ENCODE results near the gene CLDN20. TPM values are rescaled to one million over a fixed set of nuclear protein-coding genes. Genes with fewer than 3 reads are reported as not detected.
A peak's percentile ranks its signal among the peaks of the same experiment; 100 is the strongest.

CLDN20 gene
- total RNA-seq, 1 donor: not detected

DNA sequence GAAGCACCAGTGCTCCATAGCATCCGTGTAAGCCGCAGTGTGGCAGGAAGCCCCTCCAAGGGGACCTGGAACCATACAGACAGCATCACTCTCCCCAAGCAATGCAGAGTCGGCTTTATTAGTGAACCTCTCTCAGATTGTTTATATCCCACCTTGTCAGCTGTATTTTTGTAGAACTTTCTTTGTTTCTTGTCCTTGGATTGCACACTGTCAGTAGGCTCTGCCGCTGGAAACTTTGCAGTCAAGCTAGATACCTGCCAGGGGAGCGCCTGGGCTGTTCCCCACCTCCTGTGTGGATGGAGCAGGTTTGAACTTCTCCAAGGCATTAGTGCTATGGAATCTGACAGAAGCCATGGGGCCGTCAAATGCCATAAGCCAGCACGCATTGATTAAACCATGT lies 18.6 kb upstream of the CLDN20 start:
- H3K4me3 ChIP-seq (ENCODE audit: low read depth, low read length): no peak overlapping the region
- TF ChIP-seq, protein P1, sequence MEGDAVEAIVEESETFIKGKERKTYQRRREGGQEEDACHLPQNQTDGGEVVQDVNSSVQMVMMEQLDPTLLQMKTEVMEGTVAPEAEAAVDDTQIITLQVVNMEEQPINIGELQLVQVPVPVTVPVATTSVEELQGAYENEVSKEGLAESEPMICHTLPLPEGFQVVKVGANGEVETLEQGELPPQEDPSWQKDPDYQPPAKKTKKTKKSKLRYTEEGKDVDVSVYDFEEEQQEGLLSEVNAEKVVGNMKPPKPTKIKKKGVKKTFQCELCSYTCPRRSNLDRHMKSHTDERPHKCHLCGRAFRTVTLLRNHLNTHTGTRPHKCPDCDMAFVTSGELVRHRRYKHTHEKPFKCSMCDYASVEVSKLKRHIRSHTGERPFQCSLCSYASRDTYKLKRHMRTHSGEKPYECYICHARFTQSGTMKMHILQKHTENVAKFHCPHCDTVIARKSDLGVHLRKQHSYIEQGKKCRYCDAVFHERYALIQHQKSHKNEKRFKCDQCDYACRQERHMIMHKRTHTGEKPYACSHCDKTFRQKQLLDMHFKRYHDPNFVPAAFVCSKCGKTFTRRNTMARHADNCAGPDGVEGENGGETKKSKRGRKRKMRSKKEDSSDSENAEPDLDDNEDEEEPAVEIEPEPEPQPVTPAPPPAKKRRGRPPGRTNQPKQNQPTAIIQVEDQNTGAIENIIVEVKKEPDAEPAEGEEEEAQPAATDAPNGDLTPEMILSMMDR (IDR thresholded peaks at IDR 0.05; ENCODE audit: insufficient read depth, low read length): no peak
- no peak for DNase-seq (ENCODE audit: low read depth)

DNA sequence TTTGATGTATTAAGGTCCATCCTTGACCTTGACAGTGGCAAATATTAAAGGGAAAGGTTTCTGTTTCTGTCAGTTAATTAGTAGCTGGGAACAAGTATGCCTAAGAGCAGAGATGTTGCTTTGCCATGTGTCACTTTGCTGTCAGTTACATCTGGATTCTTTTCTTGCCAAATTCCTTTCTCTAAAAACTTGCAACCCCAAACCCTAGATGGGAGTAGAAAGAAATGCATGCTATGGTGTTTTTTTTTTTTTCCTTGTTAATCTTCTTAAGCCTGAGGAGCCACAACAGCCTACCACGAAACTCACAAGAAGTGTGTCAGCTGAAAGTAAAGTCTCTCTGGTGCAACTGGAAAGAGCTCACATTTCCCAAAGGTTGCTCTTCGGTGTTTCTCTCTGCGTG lies 18.0 kb upstream of the CLDN20 start:
- TF ChIP-seq, protein P1 (IDR thresholded peaks at IDR 0.05; ENCODE audit: insufficient read depth, low read length): no peak
- H3K4me3 ChIP-seq (ENCODE audit: low read depth, low read length): no peak overlapping the region
- no peak for DNase-seq (ENCODE audit: low read depth)

DNA sequence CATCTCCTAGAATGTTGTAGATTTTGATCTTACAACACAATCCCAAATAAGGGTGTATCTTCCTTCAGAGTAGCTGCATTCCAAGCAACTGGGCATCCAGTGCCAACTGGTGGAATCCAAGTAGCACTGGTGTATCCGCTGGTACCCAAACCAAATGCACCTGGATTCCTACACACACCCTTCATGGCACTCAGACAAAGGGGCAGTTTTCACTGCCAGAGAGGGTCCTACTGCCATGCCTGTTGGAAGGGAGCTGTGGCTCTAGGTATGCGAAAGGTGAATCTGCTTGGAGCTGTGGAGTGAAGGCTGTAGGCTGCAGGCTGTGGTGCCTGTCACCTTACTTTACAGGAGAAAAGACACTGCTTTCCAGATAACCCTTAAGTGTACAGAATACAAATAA lies 17.0 kb upstream of the CLDN20 start:
- H3K4me3 ChIP-seq (ENCODE audit: low read depth, low read length): no peak overlapping the region
- TF ChIP-seq, protein P1 (IDR thresholded peaks at IDR 0.05; ENCODE audit: insufficient read depth, low read length): no peak
- DNase-seq (ENCODE audit: low read depth): no peak

DNA sequence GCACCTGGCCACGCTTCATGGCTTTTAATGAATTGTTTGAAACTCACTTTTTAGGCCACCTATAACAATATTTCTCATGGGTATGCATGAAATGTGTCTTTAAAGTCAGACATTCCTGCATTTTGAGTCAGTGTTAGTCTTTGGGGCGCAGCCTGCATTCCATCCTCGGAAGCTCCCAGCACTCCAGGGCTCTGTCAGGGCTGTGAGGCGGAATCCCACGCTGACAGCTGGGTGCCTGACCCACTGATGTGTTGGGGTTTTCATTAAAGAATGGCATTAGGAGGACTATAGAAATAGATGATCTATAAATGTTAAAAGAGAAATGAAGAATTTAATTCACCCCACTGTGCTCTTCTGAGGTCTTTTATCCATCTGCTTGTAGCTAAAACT lies 16.2 kb upstream of the CLDN20 start:
- no peak overlapping the region for H3K4me3 ChIP-seq (ENCODE audit: low read depth, low read length)
- DNase-seq (ENCODE audit: low read depth): peak; percentile 67
- TF ChIP-seq, protein P1 (IDR thresholded peaks at IDR 0.05; ENCODE audit: insufficient read depth, low read length): no peak

DNA sequence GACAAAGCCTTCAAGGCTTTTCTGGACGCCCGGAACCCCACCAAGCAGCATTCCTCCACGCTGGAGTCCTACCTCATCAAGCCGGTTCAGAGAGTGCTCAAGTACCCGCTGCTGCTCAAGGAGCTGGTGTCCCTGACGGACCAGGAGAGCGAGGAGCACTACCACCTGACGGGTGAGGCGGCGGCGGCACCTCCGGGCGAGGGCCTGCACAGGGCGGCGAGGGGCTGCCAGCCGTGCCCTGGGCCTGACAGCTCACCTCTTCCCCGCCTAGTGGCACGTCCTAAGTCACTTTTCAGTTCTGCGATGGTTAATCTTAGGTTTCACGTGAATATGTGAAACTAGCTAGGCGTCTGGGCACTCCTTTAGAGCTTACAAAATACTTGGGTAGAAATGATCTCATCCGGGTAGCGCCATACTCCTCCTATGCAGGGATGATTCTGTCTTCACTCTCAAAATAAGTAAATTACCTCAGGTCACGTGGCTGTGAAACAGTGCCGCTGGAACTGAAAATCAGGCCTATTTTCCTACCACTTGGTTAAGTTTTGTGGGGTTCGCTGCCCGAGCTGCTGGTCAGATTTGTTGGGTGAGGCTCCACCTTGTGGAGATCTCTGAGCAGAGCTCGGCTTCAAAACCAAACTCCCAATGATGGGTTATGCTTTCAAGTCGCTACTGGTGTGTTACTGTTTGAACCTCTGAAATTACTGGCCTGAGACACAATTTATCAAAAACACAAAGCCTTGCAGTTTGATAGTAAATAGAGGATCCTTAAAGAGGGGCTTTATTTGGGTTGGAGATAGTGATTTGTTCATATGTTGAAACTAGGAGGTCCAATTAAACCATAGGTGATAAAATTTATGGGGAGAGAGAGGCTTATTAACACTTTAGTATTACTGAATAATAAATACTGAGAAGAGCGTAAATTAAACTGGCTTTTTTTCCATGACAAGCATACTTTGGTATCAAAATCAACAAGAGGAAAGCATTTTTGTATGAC lies 15.5 kb upstream of the CLDN20 start:
- no peak overlapping the region for H3K4me3 ChIP-seq (ENCODE audit: low read depth, low read length)
- TF ChIP-seq, protein P1 (IDR thresholded peaks at IDR 0.05; ENCODE audit: insufficient read depth, low read length): peak; percentile 84
- peak; percentile 80 for DNase-seq (ENCODE audit: low read depth)

DNA sequence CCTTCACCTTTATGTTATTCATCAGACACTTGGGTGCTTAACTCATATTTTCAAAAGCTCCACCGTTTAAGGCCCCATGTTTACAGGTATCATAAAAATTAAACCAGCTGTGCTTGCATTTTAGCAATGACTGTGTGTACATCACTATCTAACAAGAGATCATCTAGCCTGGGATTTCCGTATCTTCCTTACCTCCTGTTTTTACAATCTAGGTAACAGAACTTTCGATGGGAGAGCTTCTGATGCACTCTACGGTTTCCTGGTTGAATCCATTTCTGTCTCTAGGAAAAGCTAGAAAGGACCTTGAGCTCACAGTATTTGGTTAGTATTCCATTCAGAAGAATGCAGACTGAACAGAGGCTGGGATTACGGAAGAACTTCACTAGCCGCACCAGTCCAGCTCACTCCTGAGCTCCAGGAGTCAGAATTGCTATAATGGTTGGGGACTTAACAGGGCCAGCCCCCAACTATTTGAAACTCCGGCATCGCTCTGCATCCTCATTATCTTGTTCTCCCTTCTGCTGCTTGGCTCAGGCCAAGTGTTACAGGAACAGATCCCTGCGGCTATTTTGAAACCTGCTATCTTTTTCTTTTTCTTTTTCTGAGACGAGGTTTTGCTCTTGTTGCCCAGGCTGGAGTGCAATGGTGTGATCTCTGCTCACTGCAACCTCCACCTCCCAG lies 13.0 kb upstream of the CLDN20 start:
- TF ChIP-seq, protein P1 (IDR thresholded peaks at IDR 0.05; ENCODE audit: insufficient read depth, low read length): no peak
- no peak overlapping the region for H3K4me3 ChIP-seq (ENCODE audit: low read depth, low read length)
- DNase-seq (ENCODE audit: low read depth): no peak

Measured in fibroblast of the aortic adventitia (primary cell).